ENCODE measurements around the gene NLRP1. TPM values are rescaled to one million over a fixed set of nuclear protein-coding genes. Genes with fewer than 3 reads are reported as not detected.

NLRP1 gene
- total RNA-seq, 2 experiments from 2014 or later, result 18.7 to 24.6 TPM

DNA sequence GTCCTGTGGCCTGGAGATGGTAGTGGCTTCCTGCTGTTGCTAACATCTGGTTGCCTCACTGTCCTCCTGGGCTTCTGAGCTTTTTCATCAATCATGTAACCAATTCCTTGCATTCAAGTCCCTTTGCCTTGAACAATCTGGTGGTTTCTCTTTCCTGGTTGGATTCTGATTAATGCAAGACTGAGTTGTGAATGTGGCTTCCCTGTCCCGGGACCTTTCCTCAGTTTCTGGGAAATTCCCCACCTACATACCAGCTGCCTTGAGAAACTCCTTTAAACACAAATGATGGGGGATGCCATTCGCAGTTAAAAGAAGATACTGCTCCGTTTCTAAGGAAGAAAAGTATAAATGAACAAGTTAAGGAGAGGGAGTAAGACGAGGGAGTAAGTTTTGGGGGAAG lies 39.9 kb upstream of the NLRP1 start:
- H3K36me3 ChIP-seq (ENCODE audit: insufficient read depth, low read length), result no peaks in the 10 kb centered on the region
- no TSS peak for BruUV-seq (replicated peaks)
- H3K9me2 ChIP-seq (ENCODE audit: insufficient read depth, low read length), result no peaks in the 10 kb centered on the region
- ChIA-PET CTCF (ENCODE audit: unreplicated experiment) (no interaction called here), POLR2A (no interaction called here)
- intact Hi-C loops (cut with micrococcal nuclease; ENCODE audit: unreplicated experiment), result no loop called here
- H3K79me2 ChIP-seq (ENCODE audit: insufficient read depth, low read depth, low read length), result no peaks in the 10 kb centered on the region
- H3K4me3 ChIP-seq (ENCODE audit: low read depth, low read length, poor library complexity, severe bottlenecking), result no peak overlapping the region
- no peaks in the 10 kb centered on the region for H3K4me1 ChIP-seq (ENCODE audit: insufficient read depth, low read length, poor library complexity, severe bottlenecking)
- TF ChIP-seq EZH2phosphoT487 (IDR thresholded peaks at IDR 0.05; ENCODE audit: borderline replicate concordance, low read depth, low read length), result no peak
- TF ChIP-seq, protein P1, sequence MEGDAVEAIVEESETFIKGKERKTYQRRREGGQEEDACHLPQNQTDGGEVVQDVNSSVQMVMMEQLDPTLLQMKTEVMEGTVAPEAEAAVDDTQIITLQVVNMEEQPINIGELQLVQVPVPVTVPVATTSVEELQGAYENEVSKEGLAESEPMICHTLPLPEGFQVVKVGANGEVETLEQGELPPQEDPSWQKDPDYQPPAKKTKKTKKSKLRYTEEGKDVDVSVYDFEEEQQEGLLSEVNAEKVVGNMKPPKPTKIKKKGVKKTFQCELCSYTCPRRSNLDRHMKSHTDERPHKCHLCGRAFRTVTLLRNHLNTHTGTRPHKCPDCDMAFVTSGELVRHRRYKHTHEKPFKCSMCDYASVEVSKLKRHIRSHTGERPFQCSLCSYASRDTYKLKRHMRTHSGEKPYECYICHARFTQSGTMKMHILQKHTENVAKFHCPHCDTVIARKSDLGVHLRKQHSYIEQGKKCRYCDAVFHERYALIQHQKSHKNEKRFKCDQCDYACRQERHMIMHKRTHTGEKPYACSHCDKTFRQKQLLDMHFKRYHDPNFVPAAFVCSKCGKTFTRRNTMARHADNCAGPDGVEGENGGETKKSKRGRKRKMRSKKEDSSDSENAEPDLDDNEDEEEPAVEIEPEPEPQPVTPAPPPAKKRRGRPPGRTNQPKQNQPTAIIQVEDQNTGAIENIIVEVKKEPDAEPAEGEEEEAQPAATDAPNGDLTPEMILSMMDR (conservative IDR thresholded peaks at IDR 0.05; ENCODE audit: low read length), result no peak
- no peak overlapping the region for H3K27ac ChIP-seq (ENCODE audit: low read depth, low read length, poor library complexity, severe bottlenecking)
- no peaks in the 10 kb centered on the region for H4K20me1 ChIP-seq (ENCODE audit: insufficient read depth, low read length)
- no peaks in the 10 kb centered on the region for H3K9me3 ChIP-seq (ENCODE audit: low read length)
- no peak for DNase-seq (ENCODE audit: low spot score)
- H2AFZ ChIP-seq (ENCODE audit: low read length), result no peak overlapping the region
- H3K4me2 ChIP-seq (ENCODE audit: low read length), result no peak overlapping the region

DNA sequence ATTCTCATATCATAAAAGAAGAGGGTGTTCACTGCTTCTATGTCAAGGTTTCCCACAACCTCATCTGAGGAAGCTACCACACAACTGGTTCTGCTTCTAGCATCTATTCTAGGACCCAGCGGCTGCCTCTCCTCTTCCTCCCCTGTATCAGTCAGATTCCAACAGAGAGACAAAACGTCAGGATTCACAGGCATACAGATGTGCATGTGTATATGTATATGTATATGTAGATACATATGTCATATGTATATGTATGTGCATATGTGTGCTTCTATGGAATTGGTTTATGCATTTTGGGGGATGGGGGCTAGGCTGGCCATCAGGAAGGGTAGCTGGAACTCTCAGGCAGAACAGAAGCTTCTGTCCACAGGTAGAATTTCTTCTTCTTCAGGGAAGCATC lies 37.4 kb upstream of the NLRP1 start:
- intact Hi-C loops (cut with micrococcal nuclease; ENCODE audit: unreplicated experiment), result no loop called here
- no peak for DNase-seq (ENCODE audit: low spot score)
- no peaks in the 10 kb centered on the region for H3K9me3 ChIP-seq (ENCODE audit: low read length)
- H3K36me3 ChIP-seq (ENCODE audit: insufficient read depth, low read length), result no peaks in the 10 kb centered on the region
- CTCF ChIA-PET (ENCODE audit: unreplicated experiment), result no interaction called here
- no TSS peak for BruUV-seq (replicated peaks)
- no peak for TF ChIP-seq EZH2phosphoT487 (IDR thresholded peaks at IDR 0.05; ENCODE audit: borderline replicate concordance, low read depth, low read length)
- TF ChIP-seq, protein P1 (conservative IDR thresholded peaks at IDR 0.05; ENCODE audit: low read length), result no peak
- H3K27ac ChIP-seq (ENCODE audit: low read depth, low read length, poor library complexity, severe bottlenecking), result no peak overlapping the region
- H3K4me1 ChIP-seq (ENCODE audit: insufficient read depth, low read length, poor library complexity, severe bottlenecking), result no peaks in the 10 kb centered on the region
- no peak overlapping the region for H3K4me2 ChIP-seq (ENCODE audit: low read length)
- H3K79me2 ChIP-seq (ENCODE audit: insufficient read depth, low read depth, low read length), result no peaks in the 10 kb centered on the region
- POLR2A ChIA-PET, result no interaction called here
- H2AFZ ChIP-seq (ENCODE audit: low read length), result no peak overlapping the region
- H4K20me1 ChIP-seq (ENCODE audit: insufficient read depth, low read length), result no peaks in the 10 kb centered on the region
- H3K4me3 ChIP-seq (ENCODE audit: low read depth, low read length, poor library complexity, severe bottlenecking), result no peak overlapping the region
- H3K9me2 ChIP-seq (ENCODE audit: insufficient read depth, low read length), result no peaks in the 10 kb centered on the region

- ChIA-PET CTCF (ENCODE audit: unreplicated experiment) (interaction anchor here (0.5 kb wide), 1 partner anchor 97 kb away, joined by 3 read pairs; no protein-coding TSS in a partner anchor), POLR2A (no interaction called here)
- intact Hi-C loops (cut with micrococcal nuclease; ENCODE audit: unreplicated experiment), result no loop called here
- H3K27ac ChIP-seq (ENCODE audit: low read depth, low read length, poor library complexity, severe bottlenecking), result no peak overlapping the region
- no peaks in the 10 kb centered on the region for H3K36me3 ChIP-seq (ENCODE audit: insufficient read depth, low read length)
- no peaks in the 10 kb centered on the region for H4K20me1 ChIP-seq (ENCODE audit: insufficient read depth, low read length)
- BruUV-seq (replicated peaks), result no TSS peak
- no peak overlapping the region for H2AFZ ChIP-seq (ENCODE audit: low read length)
- H3K4me2 ChIP-seq (ENCODE audit: low read length), result no peak overlapping the region
- no peaks in the 10 kb centered on the region for H3K9me3 ChIP-seq (ENCODE audit: low read length)
- H3K4me3 ChIP-seq (ENCODE audit: low read depth, low read length, poor library complexity, severe bottlenecking), result no peak overlapping the region
- no peak for DNase-seq (ENCODE audit: low spot score)
- H3K9me2 ChIP-seq (ENCODE audit: insufficient read depth, low read length), result no peaks in the 10 kb centered on the region
- TF ChIP-seq, protein P1 (conservative IDR thresholded peaks at IDR 0.05; ENCODE audit: low read length), result no peak
- no peak for TF ChIP-seq EZH2phosphoT487 (IDR thresholded peaks at IDR 0.05; ENCODE audit: borderline replicate concordance, low read depth, low read length)
- H3K4me1 ChIP-seq (ENCODE audit: insufficient read depth, low read length, poor library complexity, severe bottlenecking), result no peaks in the 10 kb centered on the region
- no peaks in the 10 kb centered on the region for H3K79me2 ChIP-seq (ENCODE audit: insufficient read depth, low read depth, low read length)
Observed at GRCh38 chr17:5621026-5621425, 36.7 kb upstream of the NLRP1 start.

All from OCI-LY7 (cell line).